BJ (cell line): Measurements from ENCODE around the gene CFAP43. TPM values are rescaled to one million over a fixed set of nuclear protein-coding genes. Genes with fewer than 3 reads are reported as not detected.
"Not testable (repeated sequence)": the region's sequence is repeated elsewhere in the genome, so short reads cannot be mapped to it uniquely, and the experiment has no call there.

Experiments used
- CTCF ChIA-PET: fragments of 350-600 bp; formaldehyde crosslinking; extraction: SDS; loops from one replicate; lab custom pipeline; 2021; ENCODE audit warnings: antibody characterized with exemption, inconsistent platforms; lab: Yijun Ruan, JAX
- POLR2A ChIA-PET: fragments of 300-600 bp; sonication (Branson Sonifier 250); formaldehyde crosslinking; extraction: SDS; loops from one replicate; lab custom pipeline; 2021; ENCODE audit warnings: antibody characterized with exemption; lab: Charles Lee
- DNase-seq: peaks from one replicate; pipeline ENCODE4 v3.0.0-alpha.2; 2011; ENCODE audit warnings: low read depth
- H3K27me3 ChIP-seq: 2 replicates; pipeline ENCODE4 v1.6.0; 2011; ENCODE audit warnings: low read length; ENCODE audit not compliant: control insufficient read depth, insufficient read depth
- H3K36me3 ChIP-seq: 2 replicates; pipeline ENCODE4 v1.5.1; 2011; ENCODE audit warnings: low read length; ENCODE audit not compliant: control insufficient read depth, insufficient read depth
- H3K4me3 ChIP-seq: 2 replicates; pipeline ENCODE4 v1.5.1; 2011; ENCODE audit warnings: low read depth, mild to moderate bottlenecking, control low read depth, low read length
- polyA plus RNA-seq: library from polyadenylated mRNA; depleted of rRNA; stranded (reverse); fragments of >200 nt; gene quantifications from 2 replicates; pipeline ENCODE4 v1.2.3, GENCODE V29; 2011
- TF ChIP-seq, protein P1 (sequence below): IDR thresholded peaks from 2 replicates; pipeline ENCODE4 v1.5.1; 2011; ENCODE audit warnings: low read depth, mild to moderate bottlenecking, control low read depth, inconsistent platforms, low read length, moderate library complexity; ENCODE audit not compliant: insufficient read depth

Gene CFAP43
- polyA plus RNA-seq, 1 experiment: 0.05 TPM

GRCh38 chr10:104253106-104253505 lies 20.9 kb upstream of the CFAP43 start:
- CTCF ChIA-PET: interaction anchor here (1.6 kb wide), 1 partner anchor 22 kb away, joined by 4 read pairs; no protein-coding TSS in a partner anchor
- POLR2A ChIA-PET: no interaction called here

DNA sequence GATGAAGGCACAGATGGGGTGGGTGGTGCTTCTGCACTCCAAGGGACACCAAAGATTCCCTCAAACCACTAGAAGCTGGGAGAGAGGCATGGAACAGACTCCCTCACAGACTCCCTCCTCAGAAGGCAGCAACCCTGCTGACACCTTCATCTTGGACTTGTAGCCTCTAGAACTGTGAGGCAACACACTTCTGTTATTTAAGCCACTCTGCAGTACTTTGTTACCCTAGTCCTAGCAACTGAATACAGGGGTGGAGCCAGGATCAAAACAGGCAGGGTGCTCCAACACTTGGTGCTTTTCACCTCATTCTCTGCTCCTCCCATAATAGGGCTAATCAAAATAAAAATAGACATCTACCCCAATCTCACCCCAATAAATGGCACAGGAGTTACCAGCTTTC lies 20.2 kb upstream of the CFAP43 start:
- Histone ChIP-seq H3K36me3 (no peaks in the 10 kb centered on the region), H3K4me3 (no peak overlapping the region), H3K27me3 (peaks cover 1% of the 10 kb centered on the region; the same call in 1 of the 2 replicates)
- DNase-seq: no peak
- TF ChIP-seq, protein P1, sequence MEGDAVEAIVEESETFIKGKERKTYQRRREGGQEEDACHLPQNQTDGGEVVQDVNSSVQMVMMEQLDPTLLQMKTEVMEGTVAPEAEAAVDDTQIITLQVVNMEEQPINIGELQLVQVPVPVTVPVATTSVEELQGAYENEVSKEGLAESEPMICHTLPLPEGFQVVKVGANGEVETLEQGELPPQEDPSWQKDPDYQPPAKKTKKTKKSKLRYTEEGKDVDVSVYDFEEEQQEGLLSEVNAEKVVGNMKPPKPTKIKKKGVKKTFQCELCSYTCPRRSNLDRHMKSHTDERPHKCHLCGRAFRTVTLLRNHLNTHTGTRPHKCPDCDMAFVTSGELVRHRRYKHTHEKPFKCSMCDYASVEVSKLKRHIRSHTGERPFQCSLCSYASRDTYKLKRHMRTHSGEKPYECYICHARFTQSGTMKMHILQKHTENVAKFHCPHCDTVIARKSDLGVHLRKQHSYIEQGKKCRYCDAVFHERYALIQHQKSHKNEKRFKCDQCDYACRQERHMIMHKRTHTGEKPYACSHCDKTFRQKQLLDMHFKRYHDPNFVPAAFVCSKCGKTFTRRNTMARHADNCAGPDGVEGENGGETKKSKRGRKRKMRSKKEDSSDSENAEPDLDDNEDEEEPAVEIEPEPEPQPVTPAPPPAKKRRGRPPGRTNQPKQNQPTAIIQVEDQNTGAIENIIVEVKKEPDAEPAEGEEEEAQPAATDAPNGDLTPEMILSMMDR: no peak
- ChIA-PET CTCF (interaction anchor here (1.6 kb wide), 1 partner anchor 22 kb away, joined by 4 read pairs; no protein-coding TSS in a partner anchor), POLR2A (no interaction called here)

More at GRCh38 chr10:104253106-104253505, 20.9 kb upstream of the CFAP43 start:
- no peak overlapping the region for H3K4me3 ChIP-seq
- DNase-seq: no peak
- H3K27me3 ChIP-seq: peaks cover 1% of the 10 kb centered on the region; the same call in 1 of the 2 replicates
- TF ChIP-seq, protein P1: no peak
- peaks cover under 1% of the 10 kb centered on the region for H3K36me3 ChIP-seq

DNA sequence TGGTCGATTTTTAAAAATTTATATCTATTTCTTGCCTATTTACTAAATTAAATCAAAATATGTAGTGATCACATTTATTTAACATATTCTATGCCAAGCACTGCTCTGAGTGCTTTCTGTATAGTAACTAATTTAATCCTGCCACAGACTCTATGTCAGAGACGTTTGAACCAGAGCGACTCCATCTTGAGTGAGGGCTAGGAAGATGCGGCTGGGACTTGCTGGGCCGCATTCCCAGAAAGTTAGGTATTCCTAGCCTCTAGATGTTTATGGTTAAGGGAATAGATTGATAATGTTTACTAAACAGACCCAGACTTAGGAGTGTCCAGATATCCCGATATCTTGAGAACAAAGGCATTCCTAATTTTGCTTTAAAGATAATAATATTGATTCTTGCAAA lies 19.3 kb upstream of the CFAP43 start:
- TF ChIP-seq, protein P1: no peak
- H3K27me3 ChIP-seq: peaks cover 1% of the 10 kb centered on the region; the same call in 1 of the 2 replicates
- ChIA-PET CTCF (no interaction called here), POLR2A (no interaction called here)
- no peaks in the 10 kb centered on the region for H3K36me3 ChIP-seq
- no peak for DNase-seq
- no peak overlapping the region for H3K4me3 ChIP-seq

DNA sequence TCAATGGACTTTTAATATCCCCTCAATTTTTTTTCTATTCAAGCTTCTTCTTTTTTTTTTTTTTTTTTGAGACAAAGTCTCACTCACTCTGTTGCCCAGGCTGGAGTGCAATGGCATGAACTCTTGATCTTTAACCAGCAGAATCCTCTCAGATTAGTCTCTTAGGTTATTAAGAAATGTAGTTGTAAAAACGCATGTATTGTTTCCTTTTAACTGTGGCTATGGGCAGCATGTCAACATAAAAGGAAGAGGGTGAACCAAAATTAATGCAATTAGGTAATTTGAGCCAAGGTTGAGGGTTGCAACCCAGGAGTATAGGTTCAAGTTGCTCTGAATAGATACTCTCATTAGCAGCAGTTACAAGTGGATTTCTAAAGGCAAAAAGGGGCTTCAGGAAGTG lies 18.2 kb upstream of the CFAP43 start:
- ChIA-PET POLR2A (no interaction called here), CTCF (no interaction called here)
- DNase-seq: no peak
- TF ChIP-seq, protein P1: no peak
- Histone ChIP-seq H3K27me3 (peaks cover 1% of the 10 kb centered on the region; the same call in 1 of the 2 replicates), H3K4me3 (no peak overlapping the region), H3K36me3 (no peaks in the 10 kb centered on the region)

DNA sequence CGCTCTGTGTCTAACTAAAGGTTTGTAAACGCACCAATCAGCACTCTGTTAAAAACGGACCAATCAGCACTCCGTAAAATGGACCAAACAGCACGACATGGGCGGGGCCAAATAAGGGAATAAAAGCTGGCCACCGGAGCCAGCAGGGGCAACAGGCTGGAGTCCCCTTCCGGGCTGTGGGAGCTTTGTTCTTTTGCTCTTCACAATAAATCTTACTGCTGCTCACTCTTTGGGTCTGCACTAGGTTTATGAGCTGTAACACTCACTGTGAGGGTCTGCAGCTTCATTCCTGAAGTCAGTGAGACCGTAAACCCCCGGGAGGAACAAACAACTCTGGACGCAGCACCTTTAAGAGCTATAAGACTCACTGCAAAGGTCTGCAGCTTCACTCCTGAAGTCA lies 16.8 kb upstream of the CFAP43 start:
- H3K4me3 ChIP-seq, H3K27me3 ChIP-seq, DNase-seq, POLR2A ChIA-PET, H3K36me3 ChIP-seq: not testable (repeated sequence)
- CTCF ChIA-PET: interaction anchor here (1.2 kb wide), 1 partner anchor 43 kb away, joined by 3 read pairs; no protein-coding TSS in a partner anchor

- H3K27me3 ChIP-seq: peaks cover 1% of the 10 kb centered on the region; the same call in 1 of the 2 replicates
- ChIA-PET CTCF (no interaction called here), POLR2A (no interaction called here)
- TF ChIP-seq, protein P1: no peak
- H3K36me3 ChIP-seq: no peaks in the 10 kb centered on the region
- DNase-seq: no peak
- H3K4me3 ChIP-seq: no peak overlapping the region
These were observed 15.5 kb upstream of the CFAP43 start for GRCh38 chr10:104247513-104248146.
